ENCODE measurements around the gene ZNF57. TPM values are rescaled to one million over a fixed set of nuclear protein-coding genes. Genes with fewer than 3 reads are reported as not detected.
"Not testable (repeated sequence)": the region's sequence is repeated elsewhere in the genome, so short reads cannot be mapped to it uniquely, and the experiment has no call there.

ZNF57 gene
- 5.0 TPM in 2 replicates for total RNA-seq (2014; rRNA removed; shearing (Covaris generic))

DNA sequence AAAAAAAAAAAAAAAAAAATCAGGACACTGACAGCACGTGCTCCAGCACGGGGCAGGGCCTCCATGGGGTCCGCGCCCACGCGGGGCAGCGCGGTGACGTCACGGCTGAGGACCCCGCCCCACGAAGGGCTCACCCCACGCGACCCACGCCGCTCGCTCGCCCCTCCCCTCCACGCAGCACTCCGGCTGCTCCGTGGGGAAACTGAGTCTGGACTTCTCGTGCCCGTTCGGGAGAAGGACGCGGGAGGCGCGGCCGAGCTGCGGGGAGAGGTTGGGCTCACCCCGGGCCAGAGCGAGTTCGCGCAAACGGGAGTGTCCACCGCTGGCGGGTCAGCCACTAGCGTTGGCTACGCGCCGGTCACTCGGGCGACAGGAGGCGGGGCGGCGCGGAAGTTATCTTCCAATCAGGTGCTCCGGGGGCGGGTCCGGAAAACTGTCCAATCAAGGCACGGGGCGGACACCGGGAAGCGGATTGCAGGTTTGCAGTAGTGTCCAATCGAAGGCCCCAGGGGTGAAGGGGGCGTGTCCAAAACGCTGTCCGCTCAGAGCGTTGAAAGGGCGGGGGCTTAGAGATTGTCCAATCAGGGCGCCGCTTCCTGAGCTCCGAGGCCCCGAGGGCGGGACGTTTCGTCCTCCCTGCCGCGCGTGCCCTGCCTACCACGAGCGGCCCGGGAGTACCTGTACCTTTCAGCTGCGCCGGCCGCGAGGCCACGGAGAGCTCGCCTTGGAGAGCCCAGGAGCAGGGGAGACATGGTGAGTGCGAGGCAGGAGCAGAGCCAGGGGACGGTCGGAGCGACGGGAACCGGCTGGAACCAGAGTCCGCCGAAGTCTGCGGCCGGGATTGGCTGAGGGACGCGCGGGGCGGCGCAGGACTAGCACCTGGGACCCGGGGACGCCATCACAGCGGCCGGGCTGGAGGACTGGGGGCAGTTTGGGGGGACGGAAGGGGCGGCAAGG lies at the start of gene ZNF57:
Gene ZNF57 (plus strand): TSS at position 633 of the 957 bp plus-strand sequence. CDS start 118 bp downstream, at position 751.
- peak; percentile 99 for DNase-seq (ENCODE audit: low read depth)

DNA sequence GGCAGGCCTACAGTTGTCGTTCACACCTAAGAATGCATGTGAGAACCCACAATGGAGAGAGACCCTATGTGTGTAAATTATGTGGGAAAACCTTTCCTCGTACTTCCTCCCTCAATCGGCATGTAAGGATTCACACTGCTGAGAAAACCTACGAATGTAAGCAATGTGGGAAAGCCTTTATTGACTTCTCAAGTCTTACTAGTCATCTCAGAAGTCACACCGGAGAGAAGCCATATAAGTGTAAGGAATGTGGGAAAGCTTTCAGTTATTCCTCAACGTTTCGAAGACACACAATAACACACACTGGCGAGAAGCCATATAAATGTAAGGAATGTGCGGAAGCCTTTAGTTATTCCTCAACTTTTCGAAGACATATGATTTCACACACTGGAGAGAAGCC lies 48.1 kb upstream of the ZNF57 start:
- DNase-seq (ENCODE audit: low read depth), result no peak

DNA sequence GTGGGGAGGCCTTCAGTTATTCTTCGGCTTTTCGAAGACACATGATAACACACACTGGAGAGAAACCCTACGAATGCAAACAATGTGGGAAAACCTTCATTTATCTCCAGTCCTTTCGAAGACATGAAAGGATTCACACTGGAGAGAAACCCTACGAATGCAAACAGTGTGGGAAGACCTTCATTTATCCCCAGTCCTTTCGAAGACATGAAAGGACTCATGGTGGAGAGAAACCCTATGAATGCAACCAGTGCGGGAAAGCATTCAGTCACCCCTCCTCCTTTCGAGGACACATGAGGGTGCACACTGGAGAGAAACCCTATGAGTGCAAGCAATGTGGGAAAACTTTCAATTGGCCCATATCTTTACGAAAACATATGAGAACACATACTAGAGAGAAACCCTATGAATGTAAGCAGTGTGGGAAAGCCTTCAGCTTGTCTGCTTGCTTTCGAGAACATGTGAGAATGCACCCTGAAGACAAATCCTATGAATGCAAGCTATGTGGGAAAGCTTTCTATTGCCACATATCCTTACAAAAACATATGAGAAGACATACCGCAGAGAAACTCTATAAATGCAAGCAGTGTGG lies 47.6 kb upstream of the ZNF57 start:
- DNase-seq (ENCODE audit: low read depth), result no peak

DNA sequence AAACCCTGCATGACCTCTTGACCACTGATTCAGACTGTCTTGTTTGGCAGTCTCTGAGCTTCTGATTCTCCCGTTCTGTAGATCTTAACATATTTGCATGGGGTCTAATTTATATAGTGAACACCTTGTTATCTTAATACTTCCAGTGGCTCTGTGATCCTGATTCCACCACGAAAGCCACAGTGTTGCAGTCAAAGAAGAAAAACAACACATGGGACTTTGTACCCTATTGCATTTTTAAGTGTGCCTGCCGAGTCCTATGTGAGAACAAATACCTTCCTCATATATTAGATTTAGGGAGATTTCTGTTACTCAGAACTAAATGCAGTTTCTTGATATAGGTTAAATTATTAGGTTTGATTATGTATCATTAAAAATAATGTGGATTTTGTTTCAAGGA lies 45.9 kb upstream of the ZNF57 start:
- no peak for DNase-seq (ENCODE audit: low read depth)

DNA sequence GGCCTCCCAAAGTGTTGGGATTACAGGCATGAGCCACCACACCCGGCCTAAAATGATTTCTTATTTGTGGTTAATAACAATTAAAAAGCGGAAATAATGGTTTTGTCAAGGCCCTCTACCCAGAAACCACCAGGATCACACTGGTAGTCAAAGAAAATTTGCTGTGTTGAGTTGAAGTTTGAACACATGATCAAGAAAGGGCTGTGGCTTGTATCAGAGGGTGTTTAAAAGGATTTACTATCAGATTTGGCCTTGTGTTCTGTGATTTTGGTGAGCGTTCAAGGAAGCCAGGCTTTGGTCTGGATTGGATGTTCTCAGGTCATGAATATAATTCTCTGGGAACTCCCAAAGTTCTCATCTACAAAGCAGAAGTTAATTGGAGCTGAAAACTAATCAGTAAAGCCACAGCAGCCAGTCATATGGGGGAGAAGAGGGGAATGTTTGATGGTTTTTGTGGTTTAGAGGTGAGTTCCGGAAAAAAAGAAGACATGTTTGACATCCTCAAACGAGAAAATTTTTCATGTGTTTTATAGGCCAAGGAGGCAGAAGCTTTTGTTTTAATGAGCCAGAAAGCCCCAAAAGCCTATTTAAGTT lies 44.2 kb upstream of the ZNF57 start:
- DNase-seq (ENCODE audit: low read depth), result no peak

DNA sequence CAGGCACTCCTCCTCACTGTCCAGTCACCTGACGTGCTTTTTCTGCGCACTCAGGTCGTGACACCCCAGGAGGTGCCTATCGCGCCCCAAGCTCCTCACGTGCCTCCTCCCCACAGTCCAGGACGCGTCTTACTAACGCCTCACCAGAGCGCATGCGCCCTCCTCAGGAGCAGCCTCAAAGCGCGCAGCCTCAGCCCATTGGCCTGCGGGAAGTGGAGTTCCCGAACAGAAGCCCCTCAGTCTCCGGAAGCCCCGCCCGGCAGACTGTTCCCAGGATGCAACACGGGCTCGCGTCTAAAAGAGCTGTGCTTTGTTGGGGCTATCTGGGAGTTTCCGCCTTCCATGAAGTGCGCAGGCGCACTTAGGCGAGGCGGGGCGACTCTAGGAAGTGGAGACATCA lies 41.9 kb upstream of the ZNF57 start:
- DNase-seq (ENCODE audit: low read depth), result no peak

DNA sequence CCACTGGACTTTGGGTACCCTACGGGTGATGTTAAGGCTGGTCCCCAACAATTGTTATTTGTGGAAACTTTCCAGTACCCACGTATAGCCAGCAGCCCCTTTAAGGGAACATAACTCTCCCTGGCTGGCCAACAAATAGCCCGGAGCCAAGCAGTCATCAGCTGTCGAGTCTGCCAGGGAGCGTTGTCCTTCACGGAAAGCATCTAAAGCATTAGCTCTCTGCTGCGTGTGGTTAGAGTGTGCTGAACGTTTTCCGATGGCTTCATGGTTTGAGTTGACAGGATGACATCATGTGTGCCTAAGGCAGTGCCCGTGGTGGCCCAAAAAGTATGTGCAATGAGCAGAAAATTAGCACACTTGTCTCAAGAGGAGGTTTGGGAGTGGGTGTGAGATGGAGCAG lies 36.9 kb upstream of the ZNF57 start:
- no peak for DNase-seq (ENCODE audit: low read depth)

DNA sequence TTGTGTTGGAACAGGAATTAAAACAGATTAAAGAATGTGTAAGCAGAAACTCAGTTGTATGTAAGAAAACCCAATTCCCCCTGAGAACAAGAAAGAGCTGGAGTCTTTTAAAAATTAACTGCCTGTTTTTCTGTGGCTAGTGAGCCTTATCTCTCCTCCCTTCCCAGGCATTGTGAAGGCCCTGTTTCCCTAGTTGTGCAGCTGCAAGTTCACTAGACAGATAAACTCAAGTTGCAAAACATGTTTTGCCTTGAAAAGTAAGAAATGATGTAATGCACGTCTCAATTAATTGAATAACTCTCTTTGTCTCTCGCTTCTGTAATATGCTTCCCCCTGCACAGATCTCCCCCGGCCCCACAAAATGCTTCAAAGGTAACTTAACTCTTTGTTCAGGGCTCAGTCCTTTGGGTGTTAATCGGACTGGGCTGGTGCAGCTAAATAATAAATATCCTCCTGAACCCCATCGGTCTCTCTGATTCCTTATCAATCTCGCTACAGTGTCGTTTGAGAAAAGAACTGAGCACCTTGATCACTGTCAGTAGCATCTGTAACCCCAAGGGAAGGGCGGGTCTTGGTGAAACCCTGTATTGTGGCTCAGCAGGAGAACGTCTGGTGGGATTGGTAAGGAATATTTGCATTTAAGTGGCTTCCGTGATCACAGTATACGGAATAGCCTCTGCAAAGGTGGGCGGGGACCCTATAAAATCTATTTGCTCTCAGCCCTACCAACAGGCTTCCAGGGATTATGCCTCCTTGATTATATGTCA lies 35.2 kb upstream of the ZNF57 start:
- no peak for DNase-seq (ENCODE audit: low read depth)

DNA sequence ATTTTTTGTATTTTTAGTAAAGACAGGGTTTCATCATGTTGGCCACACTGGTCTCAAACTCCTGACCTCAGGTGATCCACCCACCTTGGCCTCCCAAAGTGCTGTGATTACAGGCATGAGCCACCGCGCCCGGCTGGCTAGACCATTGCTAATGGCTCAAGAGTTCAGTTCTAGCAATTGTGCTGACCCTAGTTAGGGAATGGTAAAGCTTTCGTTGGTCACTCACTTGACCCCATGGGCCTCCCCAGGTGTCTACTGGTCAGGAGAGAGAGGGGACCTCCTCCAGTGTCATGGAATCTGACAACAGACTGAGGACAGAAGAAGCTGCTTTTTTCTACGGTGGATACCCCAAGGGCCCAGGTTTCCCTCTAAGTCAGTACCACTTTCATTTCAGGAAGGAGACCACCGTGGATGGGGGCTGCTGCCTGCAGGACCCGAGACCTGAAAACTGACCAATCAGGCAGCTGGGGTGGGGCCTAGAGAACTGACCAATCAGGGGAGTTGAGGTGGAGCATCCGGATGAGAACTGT lies 34.2 kb upstream of the ZNF57 start:
- no peak for DNase-seq (ENCODE audit: low read depth)

DNA sequence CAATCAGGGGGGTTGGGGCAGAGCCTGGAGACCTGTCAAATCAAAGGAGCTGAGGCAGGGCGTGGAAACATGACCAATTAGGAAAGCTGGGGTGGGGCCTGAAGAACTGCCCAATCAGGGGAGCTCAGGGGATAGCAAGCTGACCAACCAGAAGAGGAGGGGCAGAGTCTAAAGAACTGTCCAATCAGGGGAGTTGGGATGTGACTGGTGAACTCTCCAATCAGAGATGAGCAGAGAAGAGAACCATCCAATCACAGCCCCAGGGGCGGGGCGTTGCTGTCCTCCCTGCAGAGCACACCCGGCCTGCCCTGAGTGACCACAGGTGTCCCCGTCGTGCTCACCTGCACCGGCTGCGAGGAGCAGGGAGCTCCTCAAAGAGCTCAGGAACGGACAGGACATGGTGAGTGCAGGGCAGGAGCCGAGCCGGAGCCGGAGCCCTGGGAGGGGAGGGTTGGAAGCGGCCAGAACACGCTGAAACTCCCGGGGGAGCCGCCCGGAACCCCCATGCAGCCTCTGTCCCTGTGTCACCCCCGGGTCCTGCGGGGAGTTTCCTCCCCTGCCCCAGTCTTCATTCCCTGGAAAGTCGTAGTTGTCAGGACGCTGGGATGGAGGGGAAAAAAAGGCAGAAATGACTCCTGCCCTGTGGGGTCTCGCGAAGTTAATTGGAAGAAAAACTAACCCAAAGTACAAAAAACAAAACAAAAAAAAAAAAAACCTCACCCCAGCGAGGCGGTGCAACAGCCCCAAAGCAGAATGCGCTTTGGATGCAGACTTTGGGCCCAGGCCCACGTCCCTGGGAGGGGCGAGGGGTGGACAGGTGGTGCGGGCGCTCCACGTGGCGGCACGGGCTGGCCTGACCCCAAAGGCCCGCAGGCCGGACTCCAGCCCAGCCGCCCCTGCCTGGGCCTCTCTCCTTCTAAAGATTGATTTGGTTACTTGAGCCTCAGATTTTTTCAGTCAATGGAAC lies 33.4 kb upstream of the ZNF57 start, which contains the start of gene ZNF556:
Gene ZNF556 (plus strand): TSS at position 311 of the 967 bp plus-strand sequence. CDS start 87 bp downstream, at position 398.
- DNase-seq (ENCODE audit: low read depth), result peak; percentile 69

DNA sequence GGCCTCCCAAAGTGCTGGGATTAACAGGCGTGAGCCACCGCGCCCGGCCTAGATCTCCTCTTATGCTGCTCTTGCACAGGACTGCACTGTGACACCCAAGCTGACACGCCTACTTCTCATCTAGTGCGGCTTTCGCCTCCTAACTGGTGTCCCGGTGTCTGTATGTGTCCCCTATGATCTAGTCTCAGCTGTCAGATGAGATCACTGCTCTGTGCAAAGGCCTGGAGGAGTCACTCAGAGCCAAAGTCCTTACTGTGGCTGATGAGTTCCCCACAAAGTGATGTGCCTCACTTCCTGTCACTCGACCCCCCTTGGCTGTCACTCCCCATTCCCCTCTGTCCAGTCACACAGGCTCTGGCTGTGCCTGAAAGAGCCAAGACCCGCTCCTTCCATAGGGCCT lies 31.1 kb upstream of the ZNF57 start:
- DNase-seq (ENCODE audit: low read depth), result peak; percentile 17

DNA sequence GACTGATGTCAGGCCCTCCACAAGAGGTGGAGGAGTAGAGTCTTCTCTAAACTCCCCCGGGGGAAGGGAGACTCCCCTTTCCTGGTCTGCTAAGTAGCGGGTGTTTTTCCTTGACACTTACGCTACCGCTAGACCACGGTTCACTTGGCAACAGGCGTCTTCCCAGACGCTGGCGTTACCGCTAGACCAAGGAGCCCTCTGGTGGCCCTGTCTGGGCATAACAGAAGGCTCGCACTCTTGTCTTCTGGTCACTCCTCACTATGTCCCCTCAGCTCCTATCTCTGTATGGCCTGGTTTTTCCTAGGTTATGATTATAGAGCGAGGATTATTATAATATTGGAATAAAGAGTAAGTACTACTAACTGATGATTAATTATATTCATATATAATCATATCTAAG lies 28.6 kb upstream of the ZNF57 start:
- not testable (repeated sequence) for DNase-seq (ENCODE audit: low read depth)

DNA sequence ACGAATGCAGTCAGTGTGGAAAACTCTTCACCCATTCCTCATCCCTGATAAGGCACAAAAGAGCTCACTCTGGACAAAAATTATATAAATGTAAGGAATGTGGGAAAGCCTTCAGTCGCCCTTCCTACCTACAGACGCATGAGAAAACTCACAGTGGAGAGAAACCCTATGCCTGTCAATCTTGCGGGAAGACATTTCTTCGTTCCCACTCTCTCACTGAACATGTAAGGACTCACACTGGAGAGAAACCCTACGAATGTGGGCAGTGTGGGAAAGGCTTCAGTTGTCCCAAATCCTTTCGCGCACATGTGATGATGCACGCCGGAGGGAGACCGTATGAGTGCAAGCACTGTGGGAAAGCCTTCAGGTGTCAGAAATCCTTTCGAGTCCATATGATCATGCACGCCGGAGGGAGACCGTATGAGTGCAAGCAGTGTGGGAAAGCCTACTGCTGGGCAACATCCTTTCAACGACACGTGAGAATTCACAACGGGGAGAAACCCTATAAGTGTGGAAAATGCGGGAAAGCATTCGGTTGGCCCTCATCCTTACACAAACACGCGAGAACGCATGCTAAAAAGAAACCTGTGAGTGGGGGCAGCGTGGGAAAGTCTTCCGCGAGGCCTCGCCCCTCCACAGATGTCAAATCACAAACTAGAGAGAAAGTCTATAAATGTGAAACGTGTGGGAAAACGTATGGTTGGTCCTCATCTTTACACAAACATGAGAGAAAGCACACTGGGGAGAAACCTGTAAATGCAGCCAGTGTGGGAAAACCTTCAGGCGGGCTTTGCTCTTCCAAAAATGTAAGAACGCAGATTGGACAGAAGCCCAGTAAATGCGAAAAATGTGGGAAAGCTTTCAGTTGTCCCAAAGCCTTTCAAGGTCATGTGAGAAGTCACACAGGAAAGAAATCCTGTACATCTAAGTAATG lies 23.1 kb upstream of the ZNF57 start:
- DNase-seq (ENCODE audit: low read depth), result no peak

DNA sequence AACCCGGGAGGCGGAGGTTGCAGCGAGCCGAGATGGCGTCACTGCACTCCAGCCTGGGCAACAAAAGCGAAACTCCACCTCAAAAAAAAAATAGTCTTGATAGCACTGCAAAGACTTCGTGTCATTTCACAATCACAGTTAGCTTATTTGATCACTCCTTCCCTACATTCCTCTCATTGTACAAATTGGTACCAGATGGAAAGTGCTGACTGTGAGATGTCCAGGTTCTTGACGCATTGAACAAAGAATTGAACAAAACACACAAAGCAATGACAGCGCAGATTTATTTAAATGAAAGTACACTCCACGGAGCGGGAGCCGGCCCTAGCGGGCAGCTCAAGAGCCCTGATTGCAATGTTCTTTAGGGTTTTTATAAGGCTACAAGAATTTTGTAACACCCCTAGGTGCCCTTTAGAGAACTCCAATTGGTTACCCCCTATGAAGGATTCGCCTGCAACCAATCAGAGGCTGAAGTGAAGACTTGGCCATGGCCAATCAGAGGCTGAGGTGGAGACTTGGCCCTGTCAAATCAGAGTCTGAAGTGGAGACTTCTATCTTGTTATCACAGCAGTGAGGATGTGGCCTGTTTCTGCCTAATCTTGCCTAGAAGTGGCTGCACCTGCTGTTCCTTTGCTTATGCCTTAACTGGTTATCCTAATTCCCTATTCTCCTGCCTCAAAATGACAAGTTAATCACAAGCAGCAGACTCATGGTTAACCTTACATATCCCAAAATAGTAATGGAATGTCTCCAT lies 16.9 kb upstream of the ZNF57 start:
- no peak for DNase-seq (ENCODE audit: low read depth)

DNA sequence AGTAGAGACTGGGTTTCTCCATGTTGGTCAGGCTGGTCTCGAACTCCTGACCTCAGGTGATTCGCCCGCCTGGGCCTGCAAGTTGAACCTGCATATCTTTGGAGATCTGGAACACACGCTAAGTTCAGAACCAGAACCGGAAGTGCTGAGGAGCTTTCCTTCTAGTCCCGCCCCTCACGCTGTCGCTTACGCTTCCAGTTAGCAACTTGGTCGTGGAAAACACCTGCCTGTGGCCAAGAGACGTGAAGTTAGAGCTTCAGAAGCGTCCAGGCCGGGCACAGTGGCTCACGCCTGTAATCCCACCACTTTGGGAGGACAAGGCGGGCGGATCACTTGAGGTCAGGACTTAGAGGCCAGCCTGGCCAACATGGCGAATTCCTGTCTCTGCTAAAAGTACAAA lies 15.0 kb upstream of the ZNF57 start:
- no peak for DNase-seq (ENCODE audit: low read depth)

DNA sequence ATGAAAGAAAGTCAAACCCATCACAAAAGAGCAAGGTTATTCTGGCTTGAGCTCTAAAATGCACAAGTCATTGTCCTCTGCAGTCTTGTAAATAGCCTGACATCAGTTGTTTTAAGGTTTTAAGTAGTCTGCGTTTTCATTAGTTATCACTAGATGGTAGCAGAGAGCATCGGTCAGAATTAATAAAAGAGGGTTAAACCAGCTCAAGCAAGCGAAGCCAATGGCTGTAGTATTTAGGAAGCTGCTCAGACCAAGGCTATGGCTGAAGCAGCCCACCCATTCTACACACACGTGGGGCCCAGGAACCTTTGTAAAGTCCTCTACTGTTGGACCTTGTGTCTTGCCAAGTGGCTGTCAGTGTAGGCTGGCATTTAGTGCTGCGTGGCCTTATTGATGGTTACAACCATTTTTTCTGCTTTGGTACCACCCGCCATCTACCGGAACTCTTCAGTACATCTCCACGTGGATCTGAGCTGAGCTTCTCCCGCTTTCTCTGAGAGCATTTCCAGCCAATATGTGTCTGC lies 13.3 kb upstream of the ZNF57 start:
- DNase-seq (ENCODE audit: low read depth), result peak; percentile 53

DNA sequence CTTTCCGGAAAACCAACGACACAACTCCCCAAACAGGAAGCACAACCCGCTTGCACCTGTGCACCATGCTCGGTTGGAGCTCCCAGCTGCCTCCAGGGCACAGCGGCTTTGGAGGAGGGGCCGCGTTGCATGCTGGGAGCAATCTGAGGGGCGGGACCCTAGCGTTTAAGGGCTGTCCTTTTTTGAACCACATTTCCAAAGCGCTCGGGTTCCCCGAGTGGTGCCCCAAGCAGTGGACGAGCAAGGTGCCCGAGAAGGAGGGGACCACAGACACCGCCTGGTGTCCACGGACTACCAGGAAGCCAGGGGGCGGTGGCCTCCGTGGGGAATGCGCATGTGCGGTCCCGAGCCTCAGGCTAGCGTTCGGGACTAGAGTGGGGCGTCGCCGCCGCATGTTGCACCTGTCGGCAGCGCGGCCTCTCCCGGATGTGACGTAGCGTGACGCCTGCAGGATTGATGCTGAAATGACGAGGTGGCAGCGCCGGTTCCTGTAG lies 11.9 kb upstream of the ZNF57 start:
- DNase-seq (ENCODE audit: low read depth), result no peak

DNA sequence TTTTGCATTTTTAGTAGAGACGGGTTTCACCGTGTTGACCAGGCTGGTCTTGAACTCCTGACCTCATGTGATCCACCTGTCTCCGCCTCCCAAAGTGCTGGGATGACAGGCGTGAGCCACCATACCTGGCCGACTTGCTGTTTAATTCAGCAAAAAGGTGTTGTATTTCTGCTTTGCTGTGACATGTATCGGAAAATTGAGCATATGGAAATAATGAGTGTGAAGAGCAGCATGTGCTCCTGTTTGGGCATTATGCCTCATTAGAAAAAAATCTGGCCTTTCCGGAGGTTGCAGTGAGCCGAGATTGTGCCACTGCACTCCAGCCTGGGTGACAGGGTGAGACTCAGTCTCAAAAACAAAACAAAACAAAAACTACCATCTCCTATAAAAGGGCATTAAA lies 10.2 kb upstream of the ZNF57 start:
- DNase-seq (ENCODE audit: low read depth), result not testable (repeated sequence)
